KOPT-K1 (cell line): ENCODE measurements around the gene G0S2.

Source experiments
- H3K27ac ChIP-seq: fragments of 200-600 bp; sonication (generic); 2 replicates; pipeline ENCODE4 v1.5.1; 2016; ENCODE audit warnings: antibody characterized with exemption, mild to moderate bottlenecking, low read depth, low read length; ENCODE audit not compliant: poor library complexity, severe bottlenecking
- H3K36me3 ChIP-seq: fragments of 200-600 bp; sonication (generic); 2 replicates; pipeline ENCODE4 v1.5.1; 2017; ENCODE audit warnings: antibody characterized with exemption, mild to moderate bottlenecking, low read length, moderate library complexity; ENCODE audit not compliant: insufficient read depth
- H3K9me3 ChIP-seq: fragments of 200-600 bp; sonication (generic); 2 replicates; pipeline ENCODE4 v1.5.1; 2017; ENCODE audit warnings: antibody characterized with exemption, low read length, mild to moderate bottlenecking; ENCODE audit not compliant: insufficient read depth, poor library complexity, severe bottlenecking

The G0S2 gene

GRCh38 chr1:209714338-209714737, 39.1 kb downstream of the G0S2 start:
- no peaks in the 10 kb centered on the region for H3K9me3 ChIP-seq
- no peaks in the 10 kb centered on the region for H3K36me3 ChIP-seq
- H3K27ac ChIP-seq = no peak overlapping the region

- no peaks in the 10 kb centered on the region for H3K9me3 ChIP-seq
- no peak overlapping the region for H3K27ac ChIP-seq
- no peaks in the 10 kb centered on the region for H3K36me3 ChIP-seq
These were observed 40.1 kb downstream of the G0S2 start for GRCh38 chr1:209715314-209715713.

GRCh38 chr1:209717818-209718217, 42.6 kb downstream of the G0S2 start:
- Histone ChIP-seq H3K27ac (no peak overlapping the region), H3K9me3 (no peaks in the 10 kb centered on the region), H3K36me3 (no peaks in the 10 kb centered on the region)

GRCh38 chr1:209720326-209720725, 45.1 kb downstream of the G0S2 start:
- Histone ChIP-seq H3K36me3 (no peaks in the 10 kb centered on the region), H3K27ac (no peak overlapping the region), H3K9me3 (no peaks in the 10 kb centered on the region)

GRCh38 chr1:209720826-209721225, 45.6 kb downstream of the G0S2 start:
- Histone ChIP-seq H3K36me3 (no peaks in the 10 kb centered on the region), H3K27ac (no peak overlapping the region), H3K9me3 (no peaks in the 10 kb centered on the region)

GRCh38 chr1:209721323-209721722, 46.1 kb downstream of the G0S2 start:
- Histone ChIP-seq H3K9me3 (no peaks in the 10 kb centered on the region), H3K36me3 (no peaks in the 10 kb centered on the region), H3K27ac (no peak overlapping the region)

- Histone ChIP-seq H3K36me3 (no peaks in the 10 kb centered on the region), H3K9me3 (no peaks in the 10 kb centered on the region), H3K27ac (no peak overlapping the region)
These were observed 48.1 kb downstream of the G0S2 start for GRCh38 chr1:209723265-209723664.

GRCh38 chr1:209723756-209724693, 48.8 kb downstream of the G0S2 start:
- Histone ChIP-seq H3K27ac (no peak overlapping the region), H3K36me3 (no peaks in the 10 kb centered on the region), H3K9me3 (no peaks in the 10 kb centered on the region)
